Heart left ventricle (tissue), 13 donors: ENCODE data around the gene ZBTB22.

ENCODE experiments used
- POLR2A ChIP-seq, 2 donors: fragments of 450-650 bp; IDR thresholded peaks; one replicate each; pipeline ENCODE4 v1.6.1; 2017; ENCODE audit warnings: antibody characterized with exemption in 2 of 2, mild to moderate bottlenecking in 2 of 2, moderate library complexity in 2 of 2
- TF ChIP-seq, protein P1 (sequence below), 12 donors: fragments of 200-600 bp; sonication (generic) in 4 of 12; IDR thresholded peaks; one replicate each; pipeline versions ENCODE4 v1.5.0 to v1.8.0; 2018 to 2022; ENCODE audit warnings: antibody characterized with exemption in 12 of 12, mild to moderate bottlenecking in 5 of 12
- donor health status: ischemic (EF 13 %, LVEDD 7.1; RV severe dilation, severe dysfunction).
- donor health status: DM: no; HTN: yes; CAD: no.
- donor health status: DM: no; HTN: no; CAD: no.
- donor health status: ischemic (EF 25% LVEDD 6.9; RV normal size, moderate dysfunction).
- donor health status: ischemic (EF 25% LVEDD 5.7; RV mildly dilated, moderate dysfunction).
- donor health status: ischemic (EF 35%, LVEDD 5.7; RV mildly dilated, moderate dysfunction).
- donor health status: nonischemic (EF 11% LVEDD 7.7; RV severe dilation, severe dysfunction).
- donor health status: DM: yes; HTN: yes; CAD: no.
- donor health status: PGD.
- donor health status: ischemic (EF 29% LVEDD 5.4; RV normal size, mild dysfunction).
- donor health status: nonischemic (EF 23%, LVEDD 6.1; RV moderate dilation, normal function).

DNA sequence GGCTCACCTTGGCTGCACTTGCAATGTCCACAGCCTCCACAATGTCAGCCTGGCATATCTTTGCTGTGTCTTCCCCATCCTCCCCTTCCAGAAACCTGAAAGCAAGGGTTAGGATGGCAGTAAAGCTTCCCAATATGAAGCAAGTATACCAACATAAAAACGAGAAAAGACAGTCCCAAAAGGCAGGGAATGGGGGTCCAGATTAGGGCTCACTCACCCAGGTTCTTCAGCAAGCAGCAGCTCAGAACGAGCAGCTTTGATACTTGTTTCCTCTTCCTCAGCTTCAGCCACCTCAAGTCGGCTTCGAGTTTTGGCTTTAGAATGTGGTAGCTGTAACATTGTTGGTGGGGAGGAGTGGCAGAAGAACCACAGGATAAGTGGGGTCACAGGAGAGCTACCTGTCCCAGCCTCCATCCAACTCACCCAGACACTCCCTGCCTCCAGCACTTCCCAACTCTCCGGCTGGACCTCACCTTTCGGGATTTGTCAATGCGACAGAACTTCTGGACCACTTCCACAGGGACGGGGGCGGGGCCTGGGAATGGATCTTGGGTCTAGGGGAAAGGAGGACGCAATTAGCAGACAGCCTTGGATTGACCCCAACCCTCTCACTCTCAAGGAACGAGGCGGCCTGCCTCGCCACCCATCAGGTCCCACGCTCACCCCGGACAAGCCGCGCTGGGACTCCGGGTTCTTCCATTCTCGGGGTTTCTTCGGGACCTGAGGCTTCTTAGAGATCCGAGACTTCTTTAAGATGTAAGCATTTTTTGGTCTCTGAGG, 29.2 kb downstream of the ZBTB22 start:
- TF ChIP-seq, protein P1, sequence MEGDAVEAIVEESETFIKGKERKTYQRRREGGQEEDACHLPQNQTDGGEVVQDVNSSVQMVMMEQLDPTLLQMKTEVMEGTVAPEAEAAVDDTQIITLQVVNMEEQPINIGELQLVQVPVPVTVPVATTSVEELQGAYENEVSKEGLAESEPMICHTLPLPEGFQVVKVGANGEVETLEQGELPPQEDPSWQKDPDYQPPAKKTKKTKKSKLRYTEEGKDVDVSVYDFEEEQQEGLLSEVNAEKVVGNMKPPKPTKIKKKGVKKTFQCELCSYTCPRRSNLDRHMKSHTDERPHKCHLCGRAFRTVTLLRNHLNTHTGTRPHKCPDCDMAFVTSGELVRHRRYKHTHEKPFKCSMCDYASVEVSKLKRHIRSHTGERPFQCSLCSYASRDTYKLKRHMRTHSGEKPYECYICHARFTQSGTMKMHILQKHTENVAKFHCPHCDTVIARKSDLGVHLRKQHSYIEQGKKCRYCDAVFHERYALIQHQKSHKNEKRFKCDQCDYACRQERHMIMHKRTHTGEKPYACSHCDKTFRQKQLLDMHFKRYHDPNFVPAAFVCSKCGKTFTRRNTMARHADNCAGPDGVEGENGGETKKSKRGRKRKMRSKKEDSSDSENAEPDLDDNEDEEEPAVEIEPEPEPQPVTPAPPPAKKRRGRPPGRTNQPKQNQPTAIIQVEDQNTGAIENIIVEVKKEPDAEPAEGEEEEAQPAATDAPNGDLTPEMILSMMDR (IDR thresholded peaks at IDR 0.05), result no peak
- no peak for TF ChIP-seq POLR2A (IDR thresholded peaks at IDR 0.05)
